Measurements from ENCODE around the gene TOP3A.

TOP3A gene

GRCh38 chr17:18331879-18332278 is 17.1 kb upstream of the TOP3A start:
- Histone ChIP-seq H3K4me3 (ENCODE audit: low read depth, low read length) (no peak overlapping the region), H3K4me1 (peaks cover 3% of the 10 kb centered on the region), H2AFZ (no peak overlapping the region), H3K4me2 (ENCODE audit: low read length) (no peak overlapping the region), H3K79me2 (peaks cover 2% of the 10 kb centered on the region), H3K27ac (no peak overlapping the region), H3K36me3 (ENCODE audit: control insufficient read depth, insufficient read depth, low read length) (no peaks in the 10 kb centered on the region), H3K27me3 (ENCODE audit: control insufficient read depth, insufficient read depth, low read length) (no peaks in the 10 kb centered on the region), H3K9ac (no peak overlapping the region), H3K9me3 (ENCODE audit: control insufficient read depth, low read length) (no peaks in the 10 kb centered on the region)
- no peak for TF ChIP-seq CTCF (IDR thresholded peaks at IDR 0.05)

- no peaks in the 10 kb centered on the region for H3K27me3 ChIP-seq (ENCODE audit: control insufficient read depth, insufficient read depth, low read length)
- H3K36me3 ChIP-seq (ENCODE audit: control insufficient read depth, insufficient read depth, low read length) = no peaks in the 10 kb centered on the region
- peaks cover 2% of the 10 kb centered on the region for H3K79me2 ChIP-seq
- no peak overlapping the region for H3K4me2 ChIP-seq (ENCODE audit: low read length)
- H2AFZ ChIP-seq = no peak overlapping the region
- H3K9ac ChIP-seq = no peak overlapping the region
- H3K4me3 ChIP-seq (ENCODE audit: low read depth, low read length) = no peak overlapping the region
- H3K9me3 ChIP-seq (ENCODE audit: control insufficient read depth, low read length) = no peaks in the 10 kb centered on the region
- no peak for TF ChIP-seq CTCF (IDR thresholded peaks at IDR 0.05)
- H3K27ac ChIP-seq = no peak overlapping the region
- H3K4me1 ChIP-seq = peaks cover 6% of the 10 kb centered on the region
Measured at GRCh38 chr17:18328643-18329204, 13.9 kb upstream of the TOP3A start.

- Histone ChIP-seq H3K4me1 (peaks cover 6% of the 10 kb centered on the region), H3K27ac (no peak overlapping the region), H3K4me2 (ENCODE audit: low read length) (no peak overlapping the region), H3K79me2 (peaks cover 12% of the 10 kb centered on the region), H3K9ac (no peak overlapping the region), H3K9me3 (ENCODE audit: control insufficient read depth, low read length) (no peaks in the 10 kb centered on the region), H3K27me3 (ENCODE audit: control insufficient read depth, insufficient read depth, low read length) (no peaks in the 10 kb centered on the region), H3K4me3 (ENCODE audit: low read depth, low read length) (no peak overlapping the region), H3K36me3 (ENCODE audit: control insufficient read depth, insufficient read depth, low read length) (no peaks in the 10 kb centered on the region), H2AFZ (no peak overlapping the region)
- no peak for TF ChIP-seq CTCF (IDR thresholded peaks at IDR 0.05)
Measured at GRCh38 chr17:18327556-18327955, 12.8 kb upstream of the TOP3A start.

- Histone ChIP-seq H3K9ac (no peak overlapping the region), H3K9me3 (ENCODE audit: control insufficient read depth, low read length) (no peaks in the 10 kb centered on the region), H3K4me1 (peaks cover 6% of the 10 kb centered on the region), H3K4me2 (ENCODE audit: low read length) (no peak overlapping the region), H3K79me2 (peaks cover 16% of the 10 kb centered on the region), H3K27ac (no peak overlapping the region), H3K36me3 (ENCODE audit: control insufficient read depth, insufficient read depth, low read length) (no peaks in the 10 kb centered on the region), H3K27me3 (ENCODE audit: control insufficient read depth, insufficient read depth, low read length) (no peaks in the 10 kb centered on the region), H2AFZ (no peak overlapping the region), H3K4me3 (ENCODE audit: low read depth, low read length) (no peak overlapping the region)
- no peak for TF ChIP-seq CTCF (IDR thresholded peaks at IDR 0.05)
Measured at GRCh38 chr17:18327093-18327492, 12.3 kb upstream of the TOP3A start.

- H3K9ac ChIP-seq = no peak overlapping the region
- H3K4me1 ChIP-seq = peaks cover 6% of the 10 kb centered on the region
- no peak overlapping the region for H3K27ac ChIP-seq
- H3K9me3 ChIP-seq (ENCODE audit: control insufficient read depth, low read length) = no peaks in the 10 kb centered on the region
- no peaks in the 10 kb centered on the region for H3K36me3 ChIP-seq (ENCODE audit: control insufficient read depth, insufficient read depth, low read length)
- peaks cover 19% of the 10 kb centered on the region for H3K79me2 ChIP-seq
- no peak overlapping the region for H3K4me3 ChIP-seq (ENCODE audit: low read depth, low read length)
- no peak for TF ChIP-seq CTCF (IDR thresholded peaks at IDR 0.05)
- no peak overlapping the region for H3K4me2 ChIP-seq (ENCODE audit: low read length)
- no peaks in the 10 kb centered on the region for H3K27me3 ChIP-seq (ENCODE audit: control insufficient read depth, insufficient read depth, low read length)
- no peak overlapping the region for H2AFZ ChIP-seq
Measured at GRCh38 chr17:18326572-18326971, 11.8 kb upstream of the TOP3A start.

All from parathyroid adenoma (tissue), 2 donors.